ENCODE measurements around the gene POLR1A. TPM values are rescaled to one million over a fixed set of nuclear protein-coding genes. Genes with fewer than 3 reads are reported as not detected.

The POLR1A gene
- total and polyA plus RNA-seq, 4 donors, result 3.2 to 12.3 (median 6.1) TPM

GRCh38 chr2:85984788-85985187, 120.9 kb downstream of the POLR1A start:
- DNase-seq (ENCODE audit: low spot score), result no peak
- H3K36me3 ChIP-seq (ENCODE audit: control insufficient read depth in 4 of 4, insufficient read depth in 3 of 4, low read depth in 1 of 4, low read length in 3 of 4), result no peaks in the 10 kb centered on the region

More at GRCh38 chr2:85984788-85985187, 120.9 kb downstream of the POLR1A start:
- WGBS, result 82% methylated on average over 2 of the region's 2 CpGs
- Histone ChIP-seq H3K4me1 (ENCODE audit: control insufficient read depth in 4 of 4, insufficient read depth in 4 of 4, low read length in 3 of 4) (no peaks in the 10 kb centered on the region), H3K27me3 (ENCODE audit: control insufficient read depth in 4 of 4, insufficient read depth in 4 of 4, low read length in 3 of 4) (no peaks in the 10 kb centered on the region), H3K4me3 (ENCODE audit: low read depth in 1 of 3, low read length in 3 of 3) (no peak overlapping the region), H3K9me3 (ENCODE audit: control insufficient read depth in 4 of 4, low read length in 3 of 4) (no peaks in the 10 kb centered on the region), H3K9ac (ENCODE audit: low read depth in 1 of 2, low read length in 2 of 2) (no peak overlapping the region), H3K27ac (ENCODE audit: low read depth in 1 of 2, low read length in 2 of 2) (no peak overlapping the region)
- TF ChIP-seq NR2F2 (IDR thresholded peaks at IDR 0.05) (no peak), GABPA (IDR thresholded peaks at IDR 0.05 in 1 of 2, conservative IDR thresholded peaks at IDR 0.05 in 1 of 2) (no peak), REST (IDR thresholded peaks at IDR 0.05) (no peak), RAD21 (IDR thresholded peaks at IDR 0.05) (no peak), RXRA (IDR thresholded peaks at IDR 0.05) (no peak), FOXA1 (IDR thresholded peaks at IDR 0.05) (no peak), FOXA2 (IDR thresholded peaks at IDR 0.05) (no peak), SP1 (IDR thresholded peaks at IDR 0.05) (no peak), JUND (IDR thresholded peaks at IDR 0.05) (no peak), HNF4A (conservative IDR thresholded peaks at IDR 0.05) (no peak), EGR1 (IDR thresholded peaks at IDR 0.05; ENCODE audit: low read depth in 2 of 2) (no peak), TAF1 (conservative IDR thresholded peaks at IDR 0.05) (no peak)
- TF ChIP-seq, protein P1, sequence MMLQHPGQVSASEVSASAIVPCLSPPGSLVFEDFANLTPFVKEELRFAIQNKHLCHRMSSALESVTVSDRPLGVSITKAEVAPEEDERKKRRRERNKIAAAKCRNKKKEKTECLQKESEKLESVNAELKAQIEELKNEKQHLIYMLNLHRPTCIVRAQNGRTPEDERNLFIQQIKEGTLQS (IDR thresholded peaks at IDR 0.05), result no peak
- TF ChIP-seq, protein P2, sequence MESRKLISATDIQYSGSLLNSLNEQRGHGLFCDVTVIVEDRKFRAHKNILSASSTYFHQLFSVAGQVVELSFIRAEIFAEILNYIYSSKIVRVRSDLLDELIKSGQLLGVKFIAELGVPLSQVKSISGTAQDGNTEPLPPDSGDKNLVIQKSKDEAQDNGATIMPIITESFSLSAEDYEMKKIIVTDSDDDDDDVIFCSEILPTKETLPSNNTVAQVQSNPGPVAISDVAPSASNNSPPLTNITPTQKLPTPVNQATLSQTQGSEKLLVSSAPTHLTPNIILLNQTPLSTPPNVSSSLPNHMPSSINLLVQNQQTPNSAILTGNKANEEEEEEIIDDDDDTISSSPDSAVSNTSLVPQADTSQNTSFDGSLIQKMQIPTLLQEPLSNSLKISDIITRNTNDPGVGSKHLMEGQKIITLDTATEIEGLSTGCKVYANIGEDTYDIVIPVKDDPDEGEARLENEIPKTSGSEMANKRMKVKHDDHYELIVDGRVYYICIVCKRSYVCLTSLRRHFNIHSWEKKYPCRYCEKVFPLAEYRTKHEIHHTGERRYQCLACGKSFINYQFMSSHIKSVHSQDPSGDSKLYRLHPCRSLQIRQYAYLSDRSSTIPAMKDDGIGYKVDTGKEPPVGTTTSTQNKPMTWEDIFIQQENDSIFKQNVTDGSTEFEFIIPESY (IDR thresholded peaks at IDR 0.05), result no peak
- TF ChIP-seq, protein P3, sequence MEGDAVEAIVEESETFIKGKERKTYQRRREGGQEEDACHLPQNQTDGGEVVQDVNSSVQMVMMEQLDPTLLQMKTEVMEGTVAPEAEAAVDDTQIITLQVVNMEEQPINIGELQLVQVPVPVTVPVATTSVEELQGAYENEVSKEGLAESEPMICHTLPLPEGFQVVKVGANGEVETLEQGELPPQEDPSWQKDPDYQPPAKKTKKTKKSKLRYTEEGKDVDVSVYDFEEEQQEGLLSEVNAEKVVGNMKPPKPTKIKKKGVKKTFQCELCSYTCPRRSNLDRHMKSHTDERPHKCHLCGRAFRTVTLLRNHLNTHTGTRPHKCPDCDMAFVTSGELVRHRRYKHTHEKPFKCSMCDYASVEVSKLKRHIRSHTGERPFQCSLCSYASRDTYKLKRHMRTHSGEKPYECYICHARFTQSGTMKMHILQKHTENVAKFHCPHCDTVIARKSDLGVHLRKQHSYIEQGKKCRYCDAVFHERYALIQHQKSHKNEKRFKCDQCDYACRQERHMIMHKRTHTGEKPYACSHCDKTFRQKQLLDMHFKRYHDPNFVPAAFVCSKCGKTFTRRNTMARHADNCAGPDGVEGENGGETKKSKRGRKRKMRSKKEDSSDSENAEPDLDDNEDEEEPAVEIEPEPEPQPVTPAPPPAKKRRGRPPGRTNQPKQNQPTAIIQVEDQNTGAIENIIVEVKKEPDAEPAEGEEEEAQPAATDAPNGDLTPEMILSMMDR (IDR thresholded peaks at IDR 0.05; ENCODE audit: low read depth, low read length, missing input control), result no peak
